Sciatic nerve (tissue), 2 donors: Measurements from ENCODE around the gene CLPTM1L. TPM values are rescaled to one million over a fixed set of nuclear protein-coding genes. Genes with fewer than 3 reads are reported as not detected.
"Not testable (repeated sequence)": the region's sequence is repeated elsewhere in the genome, so short reads cannot be mapped to it uniquely, and the experiment has no call there.

Experiments
- ATAC-seq: fragments of 200-7000 bp; cut with Tn5 transposase; one replicate; pipeline ENCODE4 v1.9.1; 2020; ENCODE audit warnings: mild to moderate bottlenecking, moderate library complexity
- DNase-seq: peaks from one replicate; pipeline ENCODE4 v3.0.0-alpha.2; 2020; ENCODE audit warnings: low spot score
- intact Hi-C: fragments of 100-400 bp; cut with DNase I; formaldehyde crosslinking; loops from one replicate; pipeline ENCODE4 v1.14.2; 2022
- total RNA-seq: library from RNA; stranded (reverse); fragmentation: NEBNext Ultra II Directional; extraction: Animal tissue kit (Norgen Biotek cat#: 25700); gene quantifications from one replicate; pipeline ENCODE4 v1.2.1, GENCODE V29; 2021
- donor health status: DM: no; HTN: no; CAD: no.
- donor health status: DM: no; HTN: no; CAD: no.

Gene CLPTM1L
- total RNA-seq, 1 donor from 2014 or later = 56.3 TPM

GRCh38 chr5:1284336-1284970 is 60.4 kb downstream of the CLPTM1L start:
- DNase-seq, intact Hi-C loops, ATAC-seq: not testable (repeated sequence)

DNA sequence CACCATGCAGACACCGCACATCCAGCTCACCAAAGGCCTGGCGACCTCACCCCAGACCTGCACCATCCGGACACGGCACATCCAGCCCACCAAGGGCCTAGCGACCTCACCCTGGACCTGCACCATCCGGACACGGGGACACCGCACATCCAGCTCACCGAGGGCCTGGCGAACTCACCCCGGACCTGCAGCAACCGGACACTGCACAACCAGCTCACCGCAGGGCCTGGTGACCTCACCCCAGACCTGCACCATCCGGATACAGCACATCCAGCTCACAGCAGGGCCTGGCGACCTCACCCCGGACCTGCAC is 61.2 kb downstream of the CLPTM1L start:
- intact Hi-C loops, DNase-seq, ATAC-seq: not testable (repeated sequence)

DNA sequence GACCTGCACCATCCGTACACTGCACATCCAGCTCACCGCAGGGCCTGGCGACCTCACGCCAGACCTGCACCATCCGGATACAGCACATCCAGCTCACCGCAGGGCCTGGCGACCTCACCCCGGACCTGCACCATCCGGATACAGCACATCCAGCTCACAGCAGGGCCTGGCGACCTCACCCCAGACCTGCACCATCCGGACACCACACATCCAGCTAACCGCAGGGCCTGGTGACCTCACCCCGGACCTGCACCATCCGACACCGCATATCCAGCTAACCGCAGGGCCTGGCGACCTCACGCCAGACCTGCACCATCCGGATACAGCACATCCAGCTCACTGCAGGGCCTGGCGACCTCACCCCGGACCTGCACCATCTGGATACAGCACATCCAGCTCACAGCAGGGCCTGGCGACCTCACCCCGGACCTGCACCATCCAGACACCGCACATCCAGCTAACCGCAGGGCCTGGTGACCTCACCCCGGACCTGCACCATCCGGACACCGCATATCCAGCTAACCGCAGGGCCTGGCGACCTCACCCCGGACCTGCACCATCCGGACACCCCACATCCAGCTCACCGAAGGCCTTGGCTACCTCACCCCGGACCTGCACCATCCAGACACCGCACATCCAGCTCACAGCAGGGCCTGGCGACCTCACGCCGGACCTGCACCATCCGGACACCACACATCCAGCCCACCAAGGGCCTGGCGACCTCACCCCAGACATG is 61.7 kb downstream of the CLPTM1L start:
- ATAC-seq, DNase-seq, intact Hi-C loops: not testable (repeated sequence)

- no peak for ATAC-seq
- no peak for DNase-seq
- intact Hi-C loops = no loop called here
Observed at GRCh38 chr5:1282131-1282992, 62.5 kb downstream of the CLPTM1L start.

DNA sequence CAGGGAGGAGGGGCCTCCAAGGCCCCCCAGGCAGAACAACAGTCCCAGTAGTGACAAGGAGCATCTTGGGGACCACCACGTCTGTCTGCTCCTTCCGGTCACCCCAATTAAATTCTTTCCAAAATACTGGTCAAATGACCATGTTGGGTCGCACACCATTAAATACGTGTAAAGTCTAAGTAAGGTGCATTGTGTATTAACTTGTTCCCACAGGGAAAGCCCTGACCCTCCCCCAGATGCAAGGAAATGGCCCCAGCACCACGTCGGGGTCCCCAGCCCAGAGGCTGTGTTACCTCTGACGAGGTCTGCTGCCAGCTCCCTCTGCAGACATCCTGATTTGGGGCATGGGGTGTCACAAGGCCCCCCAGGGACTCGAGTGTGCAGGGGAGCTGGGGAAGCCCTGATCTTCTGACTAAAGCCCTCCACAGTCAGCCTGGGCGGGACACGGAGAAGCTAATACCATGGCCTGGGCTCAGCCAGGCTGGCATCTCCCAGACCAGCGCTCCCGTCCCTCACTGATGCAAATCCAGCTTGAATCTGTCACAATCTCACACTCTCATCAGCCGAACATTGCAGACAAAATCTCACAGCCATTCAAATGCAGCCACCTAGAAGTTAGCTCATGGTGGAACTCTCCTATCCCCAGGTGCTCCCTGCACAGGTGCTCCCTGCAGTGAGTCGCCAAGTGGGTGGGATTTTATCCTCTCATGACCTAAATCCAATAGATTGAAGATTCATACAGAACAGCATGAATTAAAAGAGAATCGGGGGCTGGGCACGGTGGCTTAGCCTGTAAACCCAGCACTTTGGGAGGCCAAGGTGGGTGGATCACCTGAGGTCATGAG is 63.6 kb downstream of the CLPTM1L start:
- no peak for ATAC-seq
- DNase-seq = no peak
- intact Hi-C loops = no loop called here

GRCh38 chr5:1280177-1281037 is 64.5 kb downstream of the CLPTM1L start:
- intact Hi-C loops = no loop called here
- DNase-seq (peak; percentile 47), ATAC-seq (no peak)

DNA sequence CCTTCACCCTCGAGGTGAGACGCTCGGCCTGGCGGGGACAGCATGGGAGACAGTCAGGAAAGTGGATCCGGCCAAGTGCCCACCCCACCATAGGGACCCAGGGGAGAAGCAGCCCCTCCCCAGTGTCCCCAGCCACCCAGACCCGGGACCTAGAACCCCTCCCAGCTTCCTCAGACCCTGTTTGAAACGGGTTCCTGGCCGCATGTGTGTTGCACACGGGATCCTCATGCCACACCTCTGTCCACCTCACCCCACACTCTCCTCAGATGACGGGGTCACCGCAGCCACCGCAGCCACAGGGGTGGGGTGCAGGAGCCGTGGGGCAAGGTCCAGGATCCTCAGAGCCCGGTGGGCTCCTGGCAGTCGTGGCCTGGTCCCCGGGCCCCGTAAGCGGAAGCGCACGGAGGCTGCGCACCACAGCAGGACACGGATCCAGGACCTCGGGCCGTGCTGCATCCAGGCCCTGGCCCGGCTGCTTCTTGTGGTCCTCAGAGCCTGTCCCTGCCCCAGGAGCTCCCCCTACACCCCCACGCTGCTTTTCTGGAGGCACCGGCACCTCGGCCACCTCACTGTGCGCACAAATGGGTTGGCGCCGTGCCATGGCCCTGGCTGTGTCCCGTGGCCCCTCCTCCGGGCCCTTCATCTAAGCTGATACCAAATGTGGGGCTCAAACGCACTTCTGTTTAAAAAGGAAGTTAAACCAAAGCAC is 65.3 kb downstream of the CLPTM1L start:
- ATAC-seq (no peak), DNase-seq (no peak)
- intact Hi-C loops = no loop called here

DNA sequence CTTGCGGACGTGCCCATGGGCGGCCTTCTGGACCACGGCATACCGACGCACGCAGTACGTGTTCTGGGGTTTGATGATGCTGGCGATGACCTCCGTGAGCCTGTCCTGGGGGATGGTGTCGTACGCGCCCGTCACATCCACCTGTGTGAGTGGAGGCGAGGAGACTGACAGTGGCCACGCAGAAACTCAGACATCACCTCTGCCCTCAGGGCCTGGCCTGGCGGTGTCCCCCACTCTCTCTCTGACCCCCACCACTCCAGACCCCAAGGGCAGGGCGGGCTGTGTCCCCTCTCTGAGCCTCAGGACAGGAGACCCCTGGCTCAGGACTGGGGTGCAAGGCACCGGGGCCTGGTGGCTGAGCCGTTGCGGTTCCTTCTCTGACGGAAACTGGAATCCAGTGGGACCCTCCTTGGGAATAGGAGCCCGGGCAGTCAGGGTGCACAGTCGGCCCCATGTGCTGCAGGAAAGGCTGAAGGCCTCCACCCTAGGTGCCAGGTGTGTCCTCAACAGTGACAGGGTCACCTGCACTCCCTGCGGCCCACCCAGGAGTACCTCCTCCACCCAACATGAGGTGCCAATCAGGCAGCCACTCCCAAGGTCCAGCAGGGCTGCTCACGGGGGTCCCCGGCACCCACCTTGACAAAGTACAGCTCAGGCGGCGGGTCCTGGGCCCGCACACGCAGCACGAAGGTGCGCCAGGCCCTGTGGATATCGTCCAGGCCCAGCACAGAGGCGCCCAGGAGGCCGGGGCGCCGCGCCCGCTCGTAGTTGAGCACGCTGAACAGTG is 66.0 kb downstream of the CLPTM1L start:
- DNase-seq = no peak
- intact Hi-C loops = no loop called here
- no peak for ATAC-seq

GRCh38 chr5:1278216-1278615 is 66.7 kb downstream of the CLPTM1L start:
- no peak for DNase-seq
- intact Hi-C loops = no loop called here
- ATAC-seq = no peak

GRCh38 chr5:1277781-1278180 is 67.1 kb downstream of the CLPTM1L start:
- intact Hi-C loops = no loop called here
- ATAC-seq (no peak), DNase-seq (no peak)

DNA sequence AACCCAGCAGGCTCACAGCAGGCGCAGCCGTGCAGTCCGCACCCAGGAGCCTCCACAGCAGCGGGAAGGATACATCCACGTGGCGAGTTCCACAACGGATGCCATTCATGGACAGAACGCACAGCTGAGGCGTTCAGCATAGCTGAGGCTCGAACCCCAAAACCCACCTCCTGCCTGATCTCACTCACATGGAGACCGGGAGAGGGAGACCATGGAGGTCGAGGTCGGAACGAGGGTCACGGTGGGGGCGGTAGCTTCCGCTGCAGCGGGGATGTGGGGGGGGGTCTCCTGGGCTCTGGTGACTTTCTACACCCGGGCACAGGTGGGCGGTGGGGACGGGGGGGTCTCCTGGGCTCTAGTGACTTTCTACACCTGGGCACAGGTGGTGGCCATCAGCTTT is 67.6 kb downstream of the CLPTM1L start:
- intact Hi-C loops = no loop called here
- ATAC-seq = no peak
- no peak for DNase-seq

GRCh38 chr5:1276930-1277329 is 68.0 kb downstream of the CLPTM1L start:
- ATAC-seq (no peak), DNase-seq (no peak)
- intact Hi-C loops = no loop called here

DNA sequence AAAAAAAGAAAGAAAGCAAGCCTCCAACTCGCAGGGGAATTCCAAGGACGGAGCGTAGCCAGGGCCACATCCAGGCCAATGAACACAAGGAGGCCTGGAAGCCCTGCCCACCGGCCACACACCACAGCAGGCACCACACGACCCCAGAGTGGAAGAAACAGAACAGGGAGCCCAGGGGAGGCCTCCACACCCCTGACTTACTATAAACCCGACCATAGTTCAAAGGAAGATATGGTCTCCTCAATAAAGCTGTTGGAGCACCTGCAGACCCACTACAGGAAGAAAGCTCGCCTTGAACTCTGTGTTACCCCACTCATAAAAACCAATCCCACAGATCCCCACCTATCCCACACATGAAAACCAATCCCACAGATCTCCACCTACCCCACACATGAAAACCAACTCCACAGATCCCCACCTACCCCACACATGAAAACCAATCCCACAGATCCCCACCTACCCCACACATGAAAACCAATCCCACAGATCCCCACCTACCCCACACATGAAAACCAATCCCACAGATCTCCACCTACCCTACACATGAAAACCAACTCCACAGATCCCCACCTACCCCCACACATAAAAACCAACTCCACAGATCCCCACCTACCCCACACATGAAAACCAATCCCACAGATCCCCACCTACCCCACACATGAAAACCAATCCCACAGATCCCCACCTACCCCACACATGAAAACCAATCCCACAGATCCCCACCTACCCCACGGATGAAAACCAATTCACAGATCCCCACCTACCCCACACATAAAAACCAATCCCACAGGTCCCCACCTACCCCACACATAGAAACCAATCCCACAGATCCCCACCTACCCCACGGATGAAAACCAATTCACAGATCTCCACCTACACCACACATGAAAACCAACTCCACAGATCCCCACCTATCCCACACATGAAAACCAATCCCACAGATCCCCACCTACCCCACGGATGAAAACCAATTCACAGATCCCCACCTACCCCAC is 69.2 kb downstream of the CLPTM1L start:
- ATAC-seq, DNase-seq, intact Hi-C loops: not testable (repeated sequence)

GRCh38 chr5:1274471-1274870 is 70.4 kb downstream of the CLPTM1L start:
- DNase-seq (no peak), ATAC-seq (no peak)
- intact Hi-C loops = no loop called here

- DNase-seq (no peak), ATAC-seq (no peak)
- intact Hi-C loops = no loop called here
Observed at GRCh38 chr5:1273745-1274144, 71.2 kb downstream of the CLPTM1L start.

DNA sequence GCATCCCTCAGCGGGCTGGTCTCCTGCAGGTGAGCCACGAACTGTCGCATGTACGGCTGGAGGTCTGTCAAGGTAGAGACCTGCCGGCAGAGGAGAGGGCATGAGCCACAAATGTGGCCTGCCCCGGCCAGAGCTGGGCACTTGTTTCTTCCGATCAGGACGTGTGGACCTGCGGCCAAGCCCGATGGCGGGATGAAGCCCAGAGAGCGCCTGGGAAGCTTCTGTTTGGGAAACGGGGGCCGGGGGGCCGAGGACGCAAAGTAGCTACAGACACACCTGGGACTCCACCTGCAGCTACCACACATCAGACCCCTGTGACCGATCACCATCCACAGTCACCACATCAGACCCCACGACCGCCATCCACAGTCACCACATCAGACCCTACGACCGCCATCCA is 72.7 kb downstream of the CLPTM1L start:
- ATAC-seq (no peak), DNase-seq (no peak)
- intact Hi-C loops = no loop called here
